Activated naive CD8-positive, alpha-beta T cell (primary cell): ENCODE measurements around the gene E2F1.

Source experiments
- H3K27ac Mint-ChIP-seq: one replicate; pipeline ENCODE4 v1.8.0; 2021; ENCODE audit warnings: mixed read lengths
- H3K27me3 Mint-ChIP-seq: one replicate; pipeline ENCODE4 v1.8.0; 2021; ENCODE audit warnings: mixed read lengths
- H3K36me3 Mint-ChIP-seq: one replicate; pipeline ENCODE4 v1.8.0; 2021; ENCODE audit warnings: mixed read lengths
- H3K4me1 Mint-ChIP-seq: one replicate; pipeline ENCODE4 v1.8.0; 2021; ENCODE audit warnings: low read depth, mixed read lengths
- H3K4me3 Mint-ChIP-seq: one replicate; pipeline ENCODE4 v1.8.0; 2021; ENCODE audit warnings: mild to moderate bottlenecking, mixed read lengths
- H3K9me3 Mint-ChIP-seq: one replicate; pipeline ENCODE4 v1.8.0; 2021; ENCODE audit warnings: low read depth, mixed read lengths

Gene E2F1

GRCh38 chr20:33663161-33664084, 22.8 kb downstream of the E2F1 start:
- Mint-ChIP-seq H3K27me3 (no peaks in the 10 kb centered on the region), H3K36me3 (no peaks in the 10 kb centered on the region), H3K9me3 (no peaks in the 10 kb centered on the region), H3K27ac (peak overlapping the region; percentile 64), H3K4me1 (peaks cover 25% of the 10 kb centered on the region), H3K4me3 (peak overlapping the region; percentile 84)

- H3K27ac Mint-ChIP-seq: peak within 1 kb of the TSS; percentile 87
Observed at GRCh38 chr20:33662172-33662571, 24.0 kb downstream of the E2F1 start, which contains the start of gene C20orf144. C20orf144 (plus strand) TSS chr20:33662327; CDS start chr20:33662346, 19 bp downstream.

GRCh38 chr20:33660685-33661058, 25.5 kb downstream of the E2F1 start:
- H3K9me3 Mint-ChIP-seq: no peaks in the 10 kb centered on the region
- H3K4me1 Mint-ChIP-seq: peaks cover 17% of the 10 kb centered on the region
- no peaks in the 10 kb centered on the region for H3K27me3 Mint-ChIP-seq
- no peak overlapping the region for H3K4me3 Mint-ChIP-seq
- H3K36me3 Mint-ChIP-seq: no peaks in the 10 kb centered on the region
- H3K27ac Mint-ChIP-seq: no peak overlapping the region

More at GRCh38 chr20:33662172-33662571, 24.0 kb downstream of the E2F1 start, which contains the start of gene C20orf144:
- Mint-ChIP-seq H3K9me3 (no peaks in the 10 kb centered on the region), H3K27me3 (no peaks in the 10 kb centered on the region), H3K4me3 (peak within 1 kb of the TSS; percentile 84), H3K36me3 (no peaks in the 10 kb centered on the region), H3K4me1 (peaks cover 23% of the 10 kb centered on the region)

DNA sequence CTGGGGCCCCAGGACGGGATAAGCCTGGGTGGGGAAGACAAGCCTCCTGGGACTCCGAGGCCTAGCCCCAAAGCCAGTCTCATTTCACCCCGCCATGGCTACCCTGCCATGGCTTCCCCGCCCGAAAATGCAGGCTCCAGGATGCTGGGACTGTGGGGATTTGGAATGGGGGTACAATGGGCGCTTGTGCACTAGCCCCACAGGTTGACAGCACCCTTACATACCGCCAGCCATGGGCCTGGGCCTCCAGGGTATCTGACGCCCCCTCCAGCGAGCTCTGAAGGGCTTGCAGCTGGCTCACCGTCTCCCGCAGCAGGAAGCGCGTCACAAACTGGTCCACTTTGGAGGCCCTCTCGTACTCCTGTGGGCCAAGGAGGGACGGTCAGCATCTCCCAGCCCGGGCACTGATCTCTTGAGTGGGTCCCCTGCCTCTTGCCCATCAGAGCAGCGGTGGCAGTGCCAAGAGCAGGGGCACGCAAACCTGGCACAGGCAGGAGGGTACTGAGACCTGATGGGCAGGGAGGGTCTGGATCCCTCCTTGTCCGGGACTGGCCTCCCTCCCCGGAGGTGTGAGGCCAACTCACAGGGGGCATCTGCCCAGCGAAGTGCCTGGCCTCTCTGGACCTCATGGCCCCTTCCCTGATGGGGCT, 26.0 kb downstream of the E2F1 start:
- Mint-ChIP-seq H3K4me1 (peaks cover 14% of the 10 kb centered on the region), H3K4me3 (no peak overlapping the region), H3K27me3 (no peaks in the 10 kb centered on the region), H3K36me3 (no peaks in the 10 kb centered on the region), H3K9me3 (no peaks in the 10 kb centered on the region), H3K27ac (no peak overlapping the region)

DNA sequence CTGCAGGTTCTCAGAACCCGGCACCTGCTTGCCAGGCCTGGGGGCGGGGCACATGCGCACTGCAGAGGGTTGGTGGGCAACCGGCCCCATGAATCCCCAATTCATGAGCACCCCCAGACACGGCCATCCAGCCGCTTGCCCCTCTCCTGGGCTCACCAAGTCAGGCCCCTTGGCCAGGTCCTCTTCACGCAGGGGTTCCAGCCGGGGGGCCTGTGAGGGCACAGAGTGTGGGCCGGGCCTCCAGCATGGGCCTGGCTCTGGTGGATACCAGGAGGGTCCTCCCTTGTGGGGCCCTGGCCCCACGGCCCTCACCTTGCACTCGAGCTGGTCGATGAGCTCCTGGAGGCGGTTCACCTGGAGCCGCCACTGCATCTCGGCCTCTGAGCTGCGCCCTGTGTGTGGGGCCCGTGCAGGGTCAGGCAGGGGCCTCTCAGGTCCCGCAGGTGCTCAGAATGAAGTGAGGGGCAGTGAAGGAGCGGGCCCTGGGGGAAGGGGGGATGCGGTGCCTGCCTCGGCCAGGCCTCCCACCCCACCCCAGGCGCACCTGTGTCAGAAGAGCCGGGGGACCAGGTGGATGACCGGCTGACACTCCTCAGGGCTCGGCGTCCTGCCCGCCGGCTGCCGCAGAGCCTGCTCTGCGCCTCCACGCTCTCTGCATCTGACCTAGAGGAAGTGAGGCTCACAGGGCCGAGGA, 26.7 kb downstream of the E2F1 start:
- Mint-ChIP-seq H3K4me3 (no peak overlapping the region), H3K36me3 (no peaks in the 10 kb centered on the region), H3K27me3 (no peaks in the 10 kb centered on the region), H3K9me3 (no peaks in the 10 kb centered on the region), H3K27ac (no peak overlapping the region), H3K4me1 (peaks cover 8% of the 10 kb centered on the region)

GRCh38 chr20:33658929-33659328, 27.3 kb downstream of the E2F1 start:
- no peaks in the 10 kb centered on the region for H3K27me3 Mint-ChIP-seq
- H3K36me3 Mint-ChIP-seq: no peaks in the 10 kb centered on the region
- no peaks in the 10 kb centered on the region for H3K9me3 Mint-ChIP-seq
- peaks cover 5% of the 10 kb centered on the region for H3K4me1 Mint-ChIP-seq
- no peak overlapping the region for H3K27ac Mint-ChIP-seq
- no peak overlapping the region for H3K4me3 Mint-ChIP-seq

GRCh38 chr20:33658510-33658909, 27.7 kb downstream of the E2F1 start:
- H3K4me3 Mint-ChIP-seq: no peak overlapping the region
- no peaks in the 10 kb centered on the region for H3K9me3 Mint-ChIP-seq
- no peaks in the 10 kb centered on the region for H3K36me3 Mint-ChIP-seq
- no peaks in the 10 kb centered on the region for H3K27me3 Mint-ChIP-seq
- H3K4me1 Mint-ChIP-seq: peaks cover 5% of the 10 kb centered on the region
- H3K27ac Mint-ChIP-seq: no peak overlapping the region

DNA sequence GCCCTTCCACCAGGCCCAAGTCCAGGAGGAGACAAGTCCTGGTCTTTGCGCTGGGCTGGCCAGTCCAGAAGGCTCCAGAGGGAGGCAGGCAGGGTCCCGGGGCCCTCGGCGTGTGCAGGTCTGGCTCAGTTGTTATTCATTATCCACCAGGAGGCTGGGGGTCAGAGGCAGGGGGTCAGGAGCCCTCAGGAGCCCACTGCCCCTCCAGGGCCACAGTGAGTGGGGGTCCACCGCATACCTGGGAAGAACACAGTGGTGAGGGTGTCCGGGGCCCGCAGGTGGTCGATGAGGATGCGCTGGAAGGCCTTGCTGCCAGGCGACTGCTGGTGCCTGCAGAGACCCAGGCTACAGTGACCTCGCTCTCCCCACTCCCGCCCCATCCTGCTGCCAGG, 28.5 kb downstream of the E2F1 start:
- H3K4me3 Mint-ChIP-seq: no peak overlapping the region
- no peaks in the 10 kb centered on the region for H3K9me3 Mint-ChIP-seq
- no peaks in the 10 kb centered on the region for H3K36me3 Mint-ChIP-seq
- H3K27me3 Mint-ChIP-seq: no peaks in the 10 kb centered on the region
- H3K27ac Mint-ChIP-seq: no peak overlapping the region
- H3K4me1 Mint-ChIP-seq: peaks cover 5% of the 10 kb centered on the region

- no peaks in the 10 kb centered on the region for H3K36me3 Mint-ChIP-seq
- peaks cover 5% of the 10 kb centered on the region for H3K4me1 Mint-ChIP-seq
- H3K4me3 Mint-ChIP-seq: no peak overlapping the region
- no peaks in the 10 kb centered on the region for H3K9me3 Mint-ChIP-seq
- no peaks in the 10 kb centered on the region for H3K27me3 Mint-ChIP-seq
- no peak overlapping the region for H3K27ac Mint-ChIP-seq
Observed at GRCh38 chr20:33656783-33657703, 29.1 kb downstream of the E2F1 start.

DNA sequence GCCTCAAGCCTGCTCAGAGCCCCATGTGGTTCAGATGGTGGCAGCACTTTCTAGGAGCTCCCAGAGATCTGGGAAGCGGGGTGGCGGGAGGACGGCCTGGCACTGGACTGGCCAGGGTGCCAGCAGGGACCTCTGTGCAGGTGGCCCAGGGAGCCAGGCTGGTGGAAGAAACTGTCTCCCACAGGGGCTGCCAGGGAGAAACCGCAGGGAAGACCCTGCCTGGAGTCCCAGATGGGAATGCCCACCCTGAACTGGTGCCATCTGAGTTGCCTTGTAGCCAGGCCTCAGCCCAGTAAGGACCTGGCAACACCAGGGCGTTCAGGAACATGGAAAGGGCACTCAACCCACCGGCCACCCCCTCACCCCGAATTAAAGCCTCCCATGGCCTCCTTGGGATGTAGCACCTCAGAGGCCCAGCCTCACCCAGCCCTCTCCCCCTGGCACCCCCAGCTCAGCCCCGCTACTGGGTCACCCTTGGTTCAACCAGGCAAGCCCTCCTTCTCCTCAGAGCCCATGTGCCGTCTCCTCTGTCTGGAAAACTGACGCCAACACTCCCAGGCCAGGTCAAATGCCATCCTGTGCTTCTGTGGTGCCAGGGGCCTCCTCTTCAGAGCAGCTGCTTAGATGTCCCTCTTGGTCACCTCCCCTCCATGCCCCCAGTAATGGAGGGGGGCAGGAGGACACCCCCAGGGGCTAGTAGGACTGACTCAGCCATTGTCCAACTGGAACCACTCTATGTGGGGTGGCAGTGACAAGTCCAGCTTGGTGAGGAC, 30.0 kb downstream of the E2F1 start:
- H3K27me3 Mint-ChIP-seq: no peaks in the 10 kb centered on the region
- H3K9me3 Mint-ChIP-seq: no peaks in the 10 kb centered on the region
- no peak overlapping the region for H3K27ac Mint-ChIP-seq
- H3K4me1 Mint-ChIP-seq: peaks cover 3% of the 10 kb centered on the region
- no peaks in the 10 kb centered on the region for H3K36me3 Mint-ChIP-seq
- H3K4me3 Mint-ChIP-seq: no peak overlapping the region

- Mint-ChIP-seq H3K4me3 (no peak overlapping the region), H3K27me3 (no peaks in the 10 kb centered on the region), H3K4me1 (peaks cover 3% of the 10 kb centered on the region), H3K9me3 (no peaks in the 10 kb centered on the region), H3K36me3 (no peaks in the 10 kb centered on the region), H3K27ac (no peak overlapping the region)
Observed at GRCh38 chr20:33655164-33655563, 31.0 kb downstream of the E2F1 start.

DNA sequence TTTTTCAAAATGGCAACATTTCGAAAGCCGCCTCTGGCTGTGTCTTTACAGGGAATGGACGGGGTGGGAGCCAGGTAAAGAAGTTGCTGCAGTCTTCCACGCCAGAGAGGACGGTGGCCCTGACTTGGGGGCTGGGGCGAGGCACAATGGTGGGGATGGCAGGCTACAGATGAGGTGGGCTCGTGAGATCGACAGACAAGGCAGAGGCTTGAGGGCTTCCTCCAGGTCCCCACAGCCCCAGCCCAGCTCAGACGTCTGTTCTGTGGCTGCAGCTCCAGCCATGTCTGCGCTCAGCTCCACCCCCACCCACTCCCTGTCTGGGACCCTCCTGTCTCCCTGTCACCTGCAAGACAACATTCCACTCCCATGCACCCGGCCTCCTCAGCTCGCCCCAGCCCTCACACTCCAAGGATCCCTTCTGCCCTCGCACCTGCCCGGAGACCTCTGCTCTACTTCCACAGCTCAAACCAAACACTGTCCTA, 31.5 kb downstream of the E2F1 start:
- Mint-ChIP-seq H3K9me3 (no peaks in the 10 kb centered on the region), H3K27ac (no peak overlapping the region), H3K4me3 (no peak overlapping the region)

GRCh38 chr20:33653900-33654596, 32.1 kb downstream of the E2F1 start:
- Mint-ChIP-seq H3K4me3 (no peak overlapping the region), H3K36me3 (no peaks in the 10 kb centered on the region), H3K27me3 (no peaks in the 10 kb centered on the region), H3K4me1 (peaks cover 3% of the 10 kb centered on the region), H3K9me3 (no peaks in the 10 kb centered on the region), H3K27ac (no peak overlapping the region)

More for the DNA sequence above, 31.5 kb downstream of the E2F1 start:
- peaks cover 3% of the 10 kb centered on the region for H3K4me1 Mint-ChIP-seq
- no peaks in the 10 kb centered on the region for H3K27me3 Mint-ChIP-seq
- no peaks in the 10 kb centered on the region for H3K36me3 Mint-ChIP-seq
